GM10266 (cell line): ENCODE measurements around the gene GPR50.

Experiments used
- DNase-seq: peaks from one replicate; pipeline ENCODE4 v3.0.0; 2012; ENCODE audit errors: extremely low spot score
- CTCF ChIP-seq: IDR thresholded peaks from 2 replicates; pipeline ENCODE4 v1.5.1; 2012; ENCODE audit warnings: mild to moderate bottlenecking, low read depth; ENCODE audit not compliant: control insufficient read depth, insufficient read depth; ENCODE audit errors: missing control alignments

The GPR50 gene

GRCh38 chrX:151167791-151168345, 8.5 kb upstream of the GPR50 start:
- no peak for DNase-seq
- TF ChIP-seq CTCF, result no peak

- DNase-seq, result no peak
- no peak for TF ChIP-seq CTCF
Observed at GRCh38 chrX:151169783-151170182, 6.6 kb upstream of the GPR50 start.

- no peak for DNase-seq
- TF ChIP-seq CTCF, result no peak
Observed at GRCh38 chrX:151174581-151175282, 1.7 kb upstream of the GPR50 start.

GRCh38 chrX:151175283-151176062, 911 bp upstream of the GPR50 start:
- TF ChIP-seq CTCF, result no peak
- DNase-seq, result no peak

GRCh38 chrX:151177141-151178027, 1.0 kb downstream of the GPR50 start:
- TF ChIP-seq CTCF, result no peak
- DNase-seq, result no peak

- no peak for DNase-seq
- TF ChIP-seq CTCF, result no peak
Observed at GRCh38 chrX:151178746-151179145, 2.4 kb downstream of the GPR50 start.

GRCh38 chrX:151180400-151180799, 4.0 kb downstream of the GPR50 start:
- no peak for TF ChIP-seq CTCF
- DNase-seq, result no peak
